Measurements from ENCODE around the gene RBCK1. TPM values are rescaled to one million over a fixed set of nuclear protein-coding genes. Genes with fewer than 3 reads are reported as not detected.
A peak's percentile ranks its signal among the peaks of the same experiment; 100 is the strongest.
"Not testable (repeated sequence)": the region's sequence is repeated elsewhere in the genome, so short reads cannot be mapped to it uniquely, and the experiment has no call there.

Gene RBCK1
- total and polyA plus RNA-seq, 7 donors = 34.1 to 52.5 (median 43.1) TPM

- H3K36me3 ChIP-seq (ENCODE audit: insufficient read depth in 1 of 2, low read depth in 1 of 2) = peaks cover 8 to 62% of the 10 kb centered on the region in 2 donors
- H3K27ac ChIP-seq = peak overlapping the region; percentile 68
- intact Hi-C loops (cut with DNase I) = no loop called here
Observed at GRCh38 chr20:445514-446336, 37.6 kb downstream of the RBCK1 start.

GRCh38 chr20:452021-452420, 43.9 kb downstream of the RBCK1 start:
- DNase-seq; H3K27ac ChIP-seq; H3K9me3 ChIP-seq; H3K27me3 ChIP-seq (ENCODE audit: insufficient read depth in 3 of 3, low read length in 2 of 3); ATAC-seq; H3K4me1 ChIP-seq; H3K4me3 ChIP-seq: not testable (repeated sequence)
- H3K36me3 ChIP-seq (ENCODE audit: insufficient read depth in 1 of 2, low read depth in 1 of 2) = peaks cover 0 to 14% of the 10 kb centered on the region in 2 donors
- WGBS, 3 donors = 86 to 90% (median 87%) methylated on average over 11 of the region's 11 CpGs
- intact Hi-C loops (cut with DNase I) = loop anchor here in 1 of 2 donors (10.0 kb wide), 1 partner anchor 73 kb away; no protein-coding TSS in a partner anchor

More at GRCh38 chr20:445514-446336, 37.6 kb downstream of the RBCK1 start:
- H3K4me1 ChIP-seq = peaks cover 32% of the 10 kb centered on the region
- H3K9me3 ChIP-seq = no peaks in the 10 kb centered on the region
- H3K4me3 ChIP-seq = no peak overlapping the region
- no peak for DNase-seq
- no peaks in the 10 kb centered on the region for H3K27me3 ChIP-seq (ENCODE audit: insufficient read depth in 3 of 3, low read length in 2 of 3)
- TF ChIP-seq, protein P1, sequence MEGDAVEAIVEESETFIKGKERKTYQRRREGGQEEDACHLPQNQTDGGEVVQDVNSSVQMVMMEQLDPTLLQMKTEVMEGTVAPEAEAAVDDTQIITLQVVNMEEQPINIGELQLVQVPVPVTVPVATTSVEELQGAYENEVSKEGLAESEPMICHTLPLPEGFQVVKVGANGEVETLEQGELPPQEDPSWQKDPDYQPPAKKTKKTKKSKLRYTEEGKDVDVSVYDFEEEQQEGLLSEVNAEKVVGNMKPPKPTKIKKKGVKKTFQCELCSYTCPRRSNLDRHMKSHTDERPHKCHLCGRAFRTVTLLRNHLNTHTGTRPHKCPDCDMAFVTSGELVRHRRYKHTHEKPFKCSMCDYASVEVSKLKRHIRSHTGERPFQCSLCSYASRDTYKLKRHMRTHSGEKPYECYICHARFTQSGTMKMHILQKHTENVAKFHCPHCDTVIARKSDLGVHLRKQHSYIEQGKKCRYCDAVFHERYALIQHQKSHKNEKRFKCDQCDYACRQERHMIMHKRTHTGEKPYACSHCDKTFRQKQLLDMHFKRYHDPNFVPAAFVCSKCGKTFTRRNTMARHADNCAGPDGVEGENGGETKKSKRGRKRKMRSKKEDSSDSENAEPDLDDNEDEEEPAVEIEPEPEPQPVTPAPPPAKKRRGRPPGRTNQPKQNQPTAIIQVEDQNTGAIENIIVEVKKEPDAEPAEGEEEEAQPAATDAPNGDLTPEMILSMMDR (IDR thresholded peaks at IDR 0.05) = no peak
- peak in 2 of 4 donors; percentile 4 to 36 for ATAC-seq
- 56 to 82% (median 62%) methylated on average over 5 of the region's 5 CpGs for WGBS, 3 donors

DNA sequence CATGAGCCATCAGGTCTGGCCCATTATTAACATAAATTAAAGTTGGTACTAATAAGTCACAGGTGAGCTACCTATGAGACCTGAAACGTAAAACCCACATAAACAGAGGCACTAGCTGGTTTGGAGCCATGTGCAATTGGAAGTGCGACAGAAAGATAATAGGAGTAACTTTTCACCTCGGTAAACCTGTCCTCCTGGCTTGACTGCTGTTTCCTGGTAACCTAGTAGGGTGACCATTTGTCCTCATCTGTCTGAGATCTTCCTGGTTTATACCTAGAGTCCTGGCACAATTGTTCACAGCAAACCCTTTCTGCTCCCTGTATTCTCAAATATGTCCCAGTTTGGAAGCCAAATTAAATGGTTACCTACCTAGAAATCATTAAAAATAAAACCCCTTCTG, 46.9 kb downstream of the RBCK1 start:
- no peak overlapping the region for H3K27ac ChIP-seq
- WGBS, 3 donors = 43 to 52% (median 48%) methylated on average over 3 of the region's 3 CpGs
- ATAC-seq = no peak
- TF ChIP-seq, protein P1 (IDR thresholded peaks at IDR 0.05) = no peak
- peaks cover 23% of the 10 kb centered on the region for H3K4me1 ChIP-seq
- no peak for DNase-seq
- H3K9me3 ChIP-seq = no peaks in the 10 kb centered on the region
- H3K27me3 ChIP-seq (ENCODE audit: insufficient read depth in 3 of 3, low read length in 2 of 3) = no peaks in the 10 kb centered on the region
- peaks cover 0 to 5% of the 10 kb centered on the region in 2 donors for H3K36me3 ChIP-seq (ENCODE audit: insufficient read depth in 1 of 2, low read depth in 1 of 2)
- no peak overlapping the region for H3K4me3 ChIP-seq
- intact Hi-C loops (cut with DNase I) = loop anchor here in 1 of 2 donors (10.0 kb wide), 1 partner anchor 70 kb away; no protein-coding TSS in a partner anchor

GRCh38 chr20:458776-459175, 50.7 kb downstream of the RBCK1 start:
- H3K4me1 ChIP-seq = peaks cover 38% of the 10 kb centered on the region

DNA sequence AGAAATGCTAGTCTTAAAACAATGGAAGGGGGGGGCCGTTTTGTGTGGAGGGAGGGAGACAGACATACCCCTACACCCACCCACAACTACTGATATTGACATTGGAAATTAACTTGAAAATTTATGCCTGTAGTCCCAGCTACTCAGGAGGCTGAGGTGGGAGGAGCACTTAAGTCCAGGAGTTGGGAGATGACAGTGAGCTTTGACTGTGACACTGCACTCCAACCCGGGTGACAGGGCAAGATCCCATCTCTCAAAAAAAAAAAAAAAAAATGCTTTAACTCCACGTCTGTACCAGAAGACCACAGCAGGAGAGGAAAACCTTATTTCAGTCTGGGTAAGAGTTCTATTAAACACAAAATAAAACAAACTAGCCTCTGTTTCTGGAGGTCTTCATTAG, 52.1 kb downstream of the RBCK1 start:
- no peaks in the 10 kb centered on the region for H3K9me3 ChIP-seq
- ATAC-seq (no peak), DNase-seq (no peak)
- H3K27me3 ChIP-seq (ENCODE audit: insufficient read depth in 3 of 3, low read length in 2 of 3) = no peaks in the 10 kb centered on the region
- H3K27ac ChIP-seq = peak overlapping the region; percentile 95
- H3K36me3 ChIP-seq (ENCODE audit: insufficient read depth in 1 of 2, low read depth in 1 of 2) = no peaks in the 10 kb centered on the region
- 29 to 37% (median 29%) methylated on average over 3 of the region's 3 CpGs for WGBS, 3 donors
- TF ChIP-seq, protein P1 (IDR thresholded peaks at IDR 0.05) = no peak
- H3K4me3 ChIP-seq = peak overlapping the region; percentile 81
- intact Hi-C loops (cut with DNase I) = no loop called here
- H3K4me1 ChIP-seq = peaks cover 34% of the 10 kb centered on the region

More at GRCh38 chr20:458776-459175, 50.7 kb downstream of the RBCK1 start:
- Histone ChIP-seq H3K27me3 (ENCODE audit: insufficient read depth in 3 of 3, low read length in 2 of 3) (no peaks in the 10 kb centered on the region), H3K27ac (peak overlapping the region; percentile 95), H3K9me3 (no peaks in the 10 kb centered on the region), H3K36me3 (ENCODE audit: insufficient read depth in 1 of 2, low read depth in 1 of 2) (no peaks in the 10 kb centered on the region), H3K4me3 (no peak overlapping the region)
- TF ChIP-seq, protein P1 (IDR thresholded peaks at IDR 0.05) = no peak
- 20 to 31% (median 24%) methylated on average over 6 of the region's 6 CpGs for WGBS, 3 donors
- no peak for DNase-seq
- no peak for ATAC-seq
- intact Hi-C loops (cut with DNase I) = loop anchor here in 1 of 2 donors (10.0 kb wide), 1 partner anchor 66 kb away; no protein-coding TSS in a partner anchor
